CD4-positive, alpha-beta T cell treated with Interferon gamma for 1 hour (primary cell): ENCODE results near the gene PHKB.
A peak's percentile ranks its signal among the peaks of the same experiment; 100 is the strongest.
"Not testable (repeated sequence)": the region's sequence is repeated elsewhere in the genome, so short reads cannot be mapped to it uniquely, and the experiment has no call there.

Source experiments
- DNase-seq: peaks from one replicate; pipeline ENCODE4 v3.0.0-alpha.2; 2020

The PHKB gene

GRCh38 chr16:47519037-47519436, 57.9 kb downstream of the PHKB start:
- no peak for DNase-seq

GRCh38 chr16:47519546-47519945, 58.4 kb downstream of the PHKB start:
- no peak for DNase-seq

GRCh38 chr16:47519996-47520679, 59.0 kb downstream of the PHKB start:
- no peak for DNase-seq

- no peak for DNase-seq
These were observed 62.3 kb downstream of the PHKB start for GRCh38 chr16:47523342-47524006.

- DNase-seq: no peak
These were observed 62.9 kb downstream of the PHKB start for GRCh38 chr16:47524007-47524405.

- no peak for DNase-seq
These were observed 67.3 kb downstream of the PHKB start for GRCh38 chr16:47528431-47528830.

- DNase-seq: no peak
These were observed 72.7 kb downstream of the PHKB start for GRCh38 chr16:47533744-47534292.

GRCh38 chr16:47538472-47538871, 77.3 kb downstream of the PHKB start:
- no peak for DNase-seq

GRCh38 chr16:47539707-47540670, 78.9 kb downstream of the PHKB start:
- not testable (repeated sequence) for DNase-seq

- not testable (repeated sequence) for DNase-seq
These were observed 80.0 kb downstream of the PHKB start for GRCh38 chr16:47541135-47541534.

- not testable (repeated sequence) for DNase-seq
These were observed 83.1 kb downstream of the PHKB start for GRCh38 chr16:47544255-47544654.

- DNase-seq: not testable (repeated sequence)
These were observed 90.1 kb downstream of the PHKB start for GRCh38 chr16:47551185-47551584.

GRCh38 chr16:47551767-47552166, 90.6 kb downstream of the PHKB start:
- DNase-seq: not testable (repeated sequence)

GRCh38 chr16:47553853-47554564, 92.9 kb downstream of the PHKB start:
- no peak for DNase-seq

- DNase-seq: not testable (repeated sequence)
These were observed 93.5 kb downstream of the PHKB start for GRCh38 chr16:47554587-47554986.

GRCh38 chr16:47561286-47561685, 100.2 kb downstream of the PHKB start:
- no peak for DNase-seq

GRCh38 chr16:47562366-47562765, 101.2 kb downstream of the PHKB start:
- no peak for DNase-seq

GRCh38 chr16:47565454-47565853, 104.3 kb downstream of the PHKB start:
- peak; percentile 47 for DNase-seq

GRCh38 chr16:47567321-47567720, 106.2 kb downstream of the PHKB start:
- no peak for DNase-seq

GRCh38 chr16:47568351-47568750, 107.2 kb downstream of the PHKB start:
- DNase-seq: no peak

GRCh38 chr16:47571049-47571448, 109.9 kb downstream of the PHKB start:
- no peak for DNase-seq

GRCh38 chr16:47571711-47572110, 110.6 kb downstream of the PHKB start:
- DNase-seq: no peak
